Common myeloid progenitor, CD34-positive (primary cell): ENCODE results near the gene TMEM123.
A peak's percentile ranks its signal among the peaks of the same experiment; 100 is the strongest.

Experiments
- CTCF ChIA-PET: fragments of 350-600 bp; sonication (Branson Sonifier 250); formaldehyde crosslinking; loops from one replicate; lab custom pipeline; 2021; ENCODE audit warnings: antibody characterized with exemption; lab: Charles Lee
- POLR2A ChIA-PET: fragments of 350-600 bp; sonication (Branson Sonifier 250); formaldehyde crosslinking; loops from one replicate; lab custom pipeline; 2021; ENCODE audit warnings: antibody characterized with exemption; lab: Charles Lee
- DNase-seq, 3 donors: peaks; one replicate each; pipeline versions ENCODE4 v3.0.0 to v3.0.0-alpha.2; 2013
- H3K27ac ChIP-seq, 2 experiments: 1 replicate in 1 of 2; 2 replicates in 1 of 2; pipeline ENCODE4 v1.7.0; 2013; ENCODE audit warnings: inconsistent platforms in 2 of 2, low read length in 2 of 2, mild to moderate bottlenecking in 2 of 2, low read depth in 1 of 2, moderate library complexity in 1 of 2; ENCODE audit not compliant: severe bottlenecking in 2 of 2, insufficient read depth in 1 of 2, poor library complexity in 1 of 2
- H3K27me3 ChIP-seq, 5 experiments: replicated peaks in 2 of 5; 1 replicate in 3 of 5; 2 replicates in 2 of 5; pipeline versions ENCODE4 v1.6.1 to v1.7.0; 2013; ENCODE audit warnings: low read length in 4 of 5, mild to moderate bottlenecking in 2 of 5, moderate library complexity in 2 of 5, inconsistent platforms in 1 of 5; ENCODE audit not compliant: insufficient read depth in 5 of 5, control insufficient read depth in 4 of 5
- H3K36me3 ChIP-seq, 4 experiments: 1 replicate in 2 of 4; 2 replicates in 2 of 4; pipeline versions ENCODE4 v1.6.1 to v1.7.0; 2013; ENCODE audit warnings: low read length in 3 of 4, control low read depth in 1 of 4, mild to moderate bottlenecking in 1 of 4; ENCODE audit not compliant: control insufficient read depth in 4 of 4, insufficient read depth in 4 of 4
- H3K4me1 ChIP-seq, 4 experiments: 1 replicate in 3 of 4; 2 replicates in 1 of 4; pipeline versions ENCODE4 v1.6.1 to v1.7.1; 2013; ENCODE audit warnings: low read length in 3 of 4, mild to moderate bottlenecking in 3 of 4, control low read depth in 1 of 4, inconsistent platforms in 1 of 4, moderate library complexity in 1 of 4; ENCODE audit not compliant: control insufficient read depth in 4 of 4, insufficient read depth in 4 of 4; ENCODE audit errors: control extremely low read depth in 1 of 4
- H3K4me3 ChIP-seq, 7 experiments: 1 replicate in 4 of 7; 2 replicates in 3 of 7; pipeline versions ENCODE4 v1.5.1 to v1.7.0; 2013; ENCODE audit warnings: mild to moderate bottlenecking in 7 of 7, low read length in 6 of 7, moderate library complexity in 6 of 7, inconsistent platforms in 2 of 7, low read depth in 2 of 7, control low read depth in 1 of 7; ENCODE audit not compliant: insufficient read depth in 4 of 7, control insufficient read depth in 1 of 7; ENCODE audit errors: extremely low read depth in 1 of 7
- H3K9me3 ChIP-seq, 5 experiments: 1 replicate in 4 of 5; 2 replicates in 1 of 5; pipeline versions ENCODE4 v1.6.1 to v1.7.1; 2013; ENCODE audit warnings: low read length in 4 of 5, mild to moderate bottlenecking in 2 of 5, inconsistent platforms in 1 of 5, low read depth in 1 of 5, moderate library complexity in 1 of 5; ENCODE audit not compliant: control insufficient read depth in 4 of 5, insufficient read depth in 2 of 5; ENCODE audit errors: control extremely low read depth in 1 of 5
- WGBS: methylation state at CpG from one replicate; pipeline ENCODE4 v1.1.5; 2013; ENCODE audit not compliant: insufficient coverage; 5-methylcytosine and 5-hydroxymethylcytosine counted together

TMEM123 gene

GRCh38 chr11:102422817-102423712 lies 29.5 kb downstream of the TMEM123 start:
- ChIA-PET POLR2A (interaction anchor here (0.5 kb wide), 1 partner anchor 13 kb away, joined by 3 read pairs; no protein-coding TSS in a partner anchor), CTCF (interaction anchor here (1.0 to 1.9 kb wide), 3 partner anchors 13 to 24 kb away, joined by 3 to 7 read pairs (median 6); no protein-coding TSS in a partner anchor)
- no peak for DNase-seq
- no peak overlapping the region for H3K27ac ChIP-seq
- no peaks in the 10 kb centered on the region for H3K27me3 ChIP-seq
- peaks cover 0 to 5% (median 3%) of the 10 kb centered on the region in 4 experiments for H3K4me1 ChIP-seq
- peaks cover 3 to 20% (median 12%) of the 10 kb centered on the region in 4 experiments for H3K36me3 ChIP-seq
- no CpG with 5 or more reads among the region's 4 CpGs for WGBS
- H3K4me3 ChIP-seq = no peak overlapping the region
- H3K9me3 ChIP-seq = peaks cover 0 to 3% (median 0%) of the 10 kb centered on the region in 5 experiments

- no CpG with 5 or more reads among the region's 3 CpGs for WGBS
- DNase-seq = peak in 2 of 3 donors; percentile 43 to 60
- Histone ChIP-seq H3K9me3 (peaks cover 0 to 12% (median 2%) of the 10 kb centered on the region in 5 experiments), H3K27me3 (no peaks in the 10 kb centered on the region), H3K4me1 (peaks cover 0 to 3% (median 0%) of the 10 kb centered on the region in 4 experiments), H3K27ac (no peak overlapping the region), H3K4me3 (no peak overlapping the region), H3K36me3 (peaks cover 3 to 25% (median 11%) of the 10 kb centered on the region in 4 experiments)
- CTCF ChIA-PET = interaction anchor here (1.1 kb wide), 2 partner anchors 15 to 31 kb away, joined by 3 to 5 read pairs; no protein-coding TSS in a partner anchor
- POLR2A ChIA-PET = no interaction called here
Measured at GRCh38 chr11:102421261-102421660, 31.3 kb downstream of the TMEM123 start.

GRCh38 chr11:102420547-102420946 lies 32.0 kb downstream of the TMEM123 start:
- Histone ChIP-seq H3K27ac (no peak overlapping the region), H3K27me3 (no peaks in the 10 kb centered on the region), H3K36me3 (peaks cover 4 to 25% (median 8%) of the 10 kb centered on the region in 4 experiments), H3K4me3 (no peak overlapping the region), H3K4me1 (peaks cover 0 to 3% (median 0%) of the 10 kb centered on the region in 4 experiments), H3K9me3 (peaks cover 0 to 15% (median 2%) of the 10 kb centered on the region in 5 experiments)
- WGBS = 92% methylated on average over 2 of the region's 2 CpGs
- DNase-seq = no peak
- ChIA-PET POLR2A (no interaction called here), CTCF (interaction anchor here (1.0 to 2.2 kb wide), 6 partner anchors 9 to 56 kb away, joined by 3 to 5 read pairs (median 4); no protein-coding TSS in a partner anchor)

- H3K27me3 ChIP-seq = no peaks in the 10 kb centered on the region
- DNase-seq = no peak
- CTCF ChIA-PET = interaction anchor here (1.4 to 2.2 kb wide), 3 partner anchors 19 to 55 kb away, joined by 4 to 5 read pairs (median 5); no protein-coding TSS in a partner anchor
- H3K4me1 ChIP-seq = peaks cover 0 to 3% (median 0%) of the 10 kb centered on the region in 4 experiments
- POLR2A ChIA-PET = no interaction called here
- no peak overlapping the region for H3K4me3 ChIP-seq
- peaks cover 0 to 22% (median 2%) of the 10 kb centered on the region in 5 experiments for H3K9me3 ChIP-seq
- peaks cover 4 to 17% (median 5%) of the 10 kb centered on the region in 4 experiments for H3K36me3 ChIP-seq
- whole genome bisulfite sequencing = 93% methylated on average over 3 of the region's 3 CpGs
- no peak overlapping the region for H3K27ac ChIP-seq
Measured at GRCh38 chr11:102419181-102419580, 33.4 kb downstream of the TMEM123 start.

GRCh38 chr11:102416976-102417375 lies 35.6 kb downstream of the TMEM123 start:
- POLR2A ChIA-PET = no interaction called here
- H3K27me3 ChIP-seq = no peaks in the 10 kb centered on the region
- WGBS = 100% methylated on average over 2 of the region's 2 CpGs
- CTCF ChIA-PET = no interaction called here
- DNase-seq = no peak
- H3K9me3 ChIP-seq = peaks cover 0 to 22% (median 2%) of the 10 kb centered on the region in 5 experiments
- peaks cover 4 to 17% (median 8%) of the 10 kb centered on the region in 4 experiments for H3K36me3 ChIP-seq
- no peak overlapping the region for H3K27ac ChIP-seq
- no peaks in the 10 kb centered on the region for H3K4me1 ChIP-seq
- no peak overlapping the region for H3K4me3 ChIP-seq

GRCh38 chr11:102415304-102415916 lies 37.2 kb downstream of the TMEM123 start:
- peaks cover 4 to 16% (median 10%) of the 10 kb centered on the region in 4 experiments for H3K36me3 ChIP-seq
- H3K27ac ChIP-seq = no peak overlapping the region
- ChIA-PET POLR2A (no interaction called here), CTCF (interaction anchor here (1.0 to 1.2 kb wide), 2 partner anchors 9 to 12 kb away, joined by 3 read pairs; no protein-coding TSS in a partner anchor)
- peaks cover 0 to 5% (median 0%) of the 10 kb centered on the region in 4 experiments for H3K4me1 ChIP-seq
- peaks cover 0 to 22% (median 2%) of the 10 kb centered on the region in 5 experiments for H3K9me3 ChIP-seq
- DNase-seq = no peak
- no peaks in the 10 kb centered on the region for H3K27me3 ChIP-seq
- 100% methylated on average over 1 of the region's 1 CpG for WGBS
- no peak overlapping the region for H3K4me3 ChIP-seq
